HG02885 (cell line): ENCODE results near the gene RBFOX1.

ENCODE experiments used
- ATAC-seq: cut with Tn5 transposase; IDR thresholded peaks from one replicate; pipeline ENCODE4 v1.9.1; 2021; ENCODE audit warnings: mild to moderate bottlenecking; ENCODE audit not compliant: unreplicated experiment, poor library complexity

The RBFOX1 gene

DNA sequence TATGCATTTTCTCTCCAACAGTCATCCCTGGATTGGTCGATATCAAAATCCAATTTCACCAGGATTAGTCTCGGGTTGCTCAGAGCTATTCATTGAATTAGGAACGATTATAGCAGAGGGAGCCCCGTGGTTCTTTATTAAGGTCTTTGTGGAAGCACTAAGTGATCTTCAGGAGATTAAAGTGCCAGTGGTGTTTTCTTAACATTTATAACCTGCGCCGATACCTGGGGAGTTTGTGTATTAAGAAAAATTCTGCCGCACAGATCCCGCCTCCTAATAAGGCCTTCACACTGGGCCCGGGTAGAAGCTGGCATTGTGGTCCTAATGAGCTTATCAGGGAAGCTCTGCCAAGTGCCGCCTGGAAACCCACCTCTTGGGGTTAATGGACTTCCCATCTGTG lies 238.7 kb downstream of the RBFOX1 start:
- ATAC-seq: no peak

GRCh38 chr16:7577588-7577987 lies 244.9 kb downstream of the RBFOX1 start:
- ATAC-seq: no peak

DNA sequence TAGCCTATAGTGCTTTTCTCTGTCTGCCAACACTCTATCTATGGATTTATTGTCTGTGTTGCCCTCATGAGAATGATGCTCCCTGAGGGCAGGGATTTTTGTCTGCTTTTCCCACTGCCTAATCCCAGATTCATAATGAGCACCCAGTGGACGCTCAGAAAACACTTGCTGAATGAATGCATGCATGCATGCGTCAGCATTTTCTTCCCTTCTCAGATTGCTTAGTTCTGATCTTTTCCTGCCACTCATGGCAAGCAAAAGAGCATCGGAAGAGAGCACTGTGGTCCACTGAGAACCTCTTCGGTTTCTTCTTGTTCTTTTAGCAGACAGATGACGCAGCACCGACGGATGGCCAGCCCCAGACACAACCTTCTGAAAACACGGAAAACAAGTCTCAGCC lies 246.8 kb downstream of the RBFOX1 start:
- no peak for ATAC-seq

GRCh38 chr16:7581175-7581574 lies 248.5 kb downstream of the RBFOX1 start:
- no peak for ATAC-seq

DNA sequence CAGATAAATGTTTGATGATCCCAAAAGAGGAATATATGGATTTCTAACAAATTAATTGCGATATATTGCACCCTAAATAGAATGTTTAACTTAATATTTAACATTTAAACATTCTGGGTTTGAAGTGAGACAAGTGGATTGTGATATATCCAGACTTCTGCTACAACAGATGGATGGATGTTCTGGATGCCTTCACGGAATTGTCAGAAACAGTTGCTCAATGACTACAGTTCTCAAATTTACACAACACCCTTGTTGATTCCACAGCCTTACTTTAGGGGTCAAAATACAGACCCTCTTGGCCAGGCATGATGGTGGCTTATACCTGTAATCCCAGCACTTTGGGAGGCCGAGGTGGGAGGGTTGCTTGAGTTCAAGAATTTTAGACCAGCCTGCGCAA lies 250.8 kb downstream of the RBFOX1 start:
- no peak for ATAC-seq

GRCh38 chr16:7584561-7584960 lies 251.9 kb downstream of the RBFOX1 start:
- no peak for ATAC-seq

GRCh38 chr16:7585705-7586104 lies 253.1 kb downstream of the RBFOX1 start:
- no peak for ATAC-seq

GRCh38 chr16:7590934-7591333 lies 258.3 kb downstream of the RBFOX1 start:
- no peak for ATAC-seq

GRCh38 chr16:7596308-7596707 lies 263.7 kb downstream of the RBFOX1 start:
- ATAC-seq: no peak

- no peak for ATAC-seq
Observed at GRCh38 chr16:7597677-7598076, 265.0 kb downstream of the RBFOX1 start.

DNA sequence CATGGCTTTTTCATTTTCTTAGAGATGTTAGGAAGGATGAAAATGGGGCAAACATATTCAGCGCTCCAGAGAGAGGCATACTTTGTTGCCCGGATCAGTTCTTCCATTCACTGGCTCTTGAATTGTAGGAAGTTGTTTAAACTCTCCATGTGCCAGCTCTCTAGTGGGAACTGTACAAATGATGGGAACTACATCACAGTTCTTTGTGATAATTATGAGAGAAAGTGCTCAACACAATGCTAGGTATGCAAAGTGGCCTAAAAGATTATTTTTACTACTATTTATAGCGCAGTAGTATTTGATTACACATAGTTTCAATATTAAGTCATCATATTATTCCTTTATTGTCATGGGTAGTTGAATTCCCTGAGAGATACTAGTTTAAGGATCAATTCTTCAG lies 268.5 kb downstream of the RBFOX1 start:
- no peak for ATAC-seq

DNA sequence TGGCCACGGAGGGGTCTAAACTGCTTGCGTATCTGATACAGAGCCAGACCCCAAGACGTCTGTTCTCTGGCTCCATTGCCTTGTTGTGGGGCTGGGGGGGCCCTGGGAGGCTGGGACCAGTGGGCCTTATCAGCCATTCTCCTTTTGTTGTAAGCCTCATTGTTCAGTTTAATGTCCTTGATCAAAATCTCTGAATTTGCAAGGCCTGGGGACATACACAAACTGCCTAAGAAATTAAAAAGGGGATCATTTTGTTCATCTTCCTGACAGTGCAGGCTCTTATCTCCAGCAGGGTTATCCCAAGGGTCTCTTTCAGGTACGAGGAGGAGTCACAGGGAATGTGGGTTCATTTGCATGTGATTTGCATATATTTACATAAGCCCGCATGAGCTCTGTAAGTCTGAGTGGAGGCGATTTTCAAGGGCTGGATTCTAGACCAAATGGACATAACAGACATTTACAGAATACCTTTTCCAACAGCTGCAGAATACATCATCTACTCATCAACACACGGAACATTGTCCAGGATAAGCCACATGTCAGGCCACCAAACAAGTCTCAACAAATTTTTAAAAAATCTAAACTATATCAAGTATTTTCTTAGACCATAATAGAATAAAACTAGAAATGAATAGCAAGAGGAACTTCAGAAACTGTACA lies 269.8 kb downstream of the RBFOX1 start:
- no peak for ATAC-seq

GRCh38 chr16:7605812-7606211 lies 273.2 kb downstream of the RBFOX1 start:
- ATAC-seq: no peak

DNA sequence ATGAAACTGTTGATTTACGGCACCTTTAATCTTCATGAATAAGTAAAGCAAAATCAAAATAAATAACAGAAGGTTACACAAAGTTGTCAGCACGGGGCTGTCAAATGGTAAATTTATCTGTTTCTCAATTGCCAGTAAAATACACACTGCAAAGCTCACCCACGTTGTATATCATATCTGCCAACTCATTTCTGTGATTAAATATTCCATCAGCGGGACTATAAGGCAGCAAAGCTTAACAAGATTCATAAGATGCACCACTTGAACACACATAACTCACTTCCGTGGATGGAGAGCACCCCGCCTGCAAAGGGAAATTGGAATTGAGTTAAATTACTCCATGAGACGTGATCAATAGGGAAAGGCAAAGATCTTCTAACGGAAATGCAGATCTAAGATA lies 280.0 kb downstream of the RBFOX1 start:
- ATAC-seq: no peak

GRCh38 chr16:7613518-7613917 lies 280.9 kb downstream of the RBFOX1 start:
- ATAC-seq: no peak

DNA sequence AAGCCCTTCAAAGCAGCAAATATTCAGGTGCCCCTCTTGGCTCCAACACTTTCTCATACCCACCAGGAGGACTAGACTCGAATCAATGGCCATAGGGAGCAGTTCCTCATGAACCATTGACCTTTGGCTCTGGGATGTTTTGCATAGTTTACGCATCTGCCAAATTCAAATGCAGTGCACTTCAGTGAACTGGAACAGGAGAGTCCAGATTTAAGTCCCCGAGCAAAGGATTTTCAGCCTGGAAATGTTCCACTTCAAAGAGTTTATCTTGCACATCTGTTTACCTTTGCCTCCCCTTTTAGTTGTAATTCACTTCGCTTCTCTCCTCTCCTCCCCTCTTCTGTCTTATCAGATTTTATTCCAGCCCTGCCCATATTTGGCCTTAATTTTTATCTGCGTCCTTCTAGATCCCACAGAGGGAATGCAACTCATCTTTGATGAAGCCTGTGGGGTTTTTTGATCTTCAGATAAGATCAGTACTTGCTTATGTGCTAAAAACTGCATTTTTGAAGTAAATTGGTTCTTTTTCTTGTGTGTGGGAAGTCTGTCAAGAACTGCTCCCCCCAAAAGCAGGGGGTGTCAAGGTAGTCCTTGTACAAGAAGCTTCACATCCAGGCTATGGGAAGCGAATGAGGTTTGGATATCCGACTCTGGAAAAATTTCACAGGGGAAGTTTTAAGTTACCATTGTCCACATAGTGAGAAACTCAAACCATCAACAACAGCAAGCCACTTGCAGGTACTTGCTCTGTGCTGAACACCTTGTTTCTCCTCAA lies 281.6 kb downstream of the RBFOX1 start:
- no peak for ATAC-seq

DNA sequence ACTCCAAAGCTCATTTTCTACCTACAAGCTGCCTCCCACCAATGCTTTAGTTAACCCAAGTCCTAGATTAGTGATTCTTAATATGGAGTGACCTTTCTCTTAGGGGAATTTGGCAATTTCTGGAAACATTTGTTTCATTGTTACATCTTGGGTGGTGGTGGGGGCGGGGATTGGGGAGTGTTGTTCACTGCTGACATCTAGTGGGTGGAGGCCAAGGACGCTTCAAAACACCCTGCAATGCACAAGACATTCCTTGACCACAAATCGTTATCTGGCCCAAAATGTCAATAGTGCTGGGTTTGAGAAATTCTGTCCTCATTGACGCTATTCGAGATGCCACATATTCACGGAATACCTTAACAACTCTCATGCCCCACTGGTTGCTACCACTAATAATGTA lies 282.9 kb downstream of the RBFOX1 start:
- ATAC-seq: no peak

- no peak for ATAC-seq
Observed at GRCh38 chr16:7624871-7625766, 292.5 kb downstream of the RBFOX1 start.

GRCh38 chr16:7628981-7629380 lies 296.3 kb downstream of the RBFOX1 start:
- no peak for ATAC-seq

GRCh38 chr16:7629571-7629970 lies 296.9 kb downstream of the RBFOX1 start:
- ATAC-seq: no peak

DNA sequence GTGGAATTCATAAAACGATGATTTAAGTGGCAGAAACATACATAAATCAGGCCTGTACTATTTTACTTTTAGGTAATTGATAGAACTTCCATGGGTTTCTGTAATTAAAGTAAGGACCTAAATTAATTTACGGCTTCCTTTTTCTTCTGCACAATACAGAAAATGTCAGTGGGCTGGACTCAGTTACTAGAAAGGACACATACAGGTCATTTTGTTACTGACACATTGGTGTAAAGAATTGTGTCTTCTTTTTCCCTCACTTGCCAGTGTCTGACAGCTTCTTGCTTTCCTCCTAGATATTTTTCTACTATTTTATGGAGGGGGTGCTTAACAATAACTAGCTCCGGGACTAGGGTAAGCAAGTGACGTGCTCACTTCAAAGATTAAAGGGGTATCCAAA lies 304.8 kb downstream of the RBFOX1 start:
- no peak for ATAC-seq
